Right renal pelvis (tissue), 4 donors: ENCODE results near the gene FBXW4. TPM values are rescaled to one million over a fixed set of nuclear protein-coding genes. Genes with fewer than 3 reads are reported as not detected.

ENCODE experiments used
- DNase-seq, 4 donors: peaks; one replicate each; pipeline ENCODE4 v3.0.0-alpha.2; 2013; ENCODE audit warnings: low read depth in 4 of 4, low spot score in 3 of 4, missing footprints in 1 of 4
- polyA plus RNA-seq, 4 donors: library from polyadenylated mRNA; unstranded; fragments of 120-200 nt; gene quantifications; one replicate each; pipeline ENCODE4 v1.2.1, GENCODE V29; 2013; ENCODE audit not compliant: insufficient read length in 4 of 4

The FBXW4 gene, protein sequence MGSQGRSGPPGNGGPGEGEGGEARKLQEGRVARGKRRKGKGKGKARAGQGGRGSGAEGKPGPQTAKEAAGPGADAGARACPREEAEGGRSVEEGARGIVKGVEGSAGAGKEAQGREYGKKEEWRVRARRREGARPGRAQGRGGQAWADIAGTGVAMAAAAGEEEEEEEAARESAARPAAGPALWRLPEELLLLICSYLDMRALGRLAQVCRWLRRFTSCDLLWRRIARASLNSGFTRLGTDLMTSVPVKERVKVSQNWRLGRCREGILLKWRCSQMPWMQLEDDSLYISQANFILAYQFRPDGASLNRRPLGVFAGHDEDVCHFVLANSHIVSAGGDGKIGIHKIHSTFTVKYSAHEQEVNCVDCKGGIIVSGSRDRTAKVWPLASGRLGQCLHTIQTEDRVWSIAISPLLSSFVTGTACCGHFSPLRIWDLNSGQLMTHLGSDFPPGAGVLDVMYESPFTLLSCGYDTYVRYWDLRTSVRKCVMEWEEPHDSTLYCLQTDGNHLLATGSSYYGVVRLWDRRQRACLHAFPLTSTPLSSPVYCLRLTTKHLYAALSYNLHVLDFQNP
- polyA plus RNA-seq = 10 to 100 TPM; 54.1 to 61.0 (median 56.7) TPM

DNA sequence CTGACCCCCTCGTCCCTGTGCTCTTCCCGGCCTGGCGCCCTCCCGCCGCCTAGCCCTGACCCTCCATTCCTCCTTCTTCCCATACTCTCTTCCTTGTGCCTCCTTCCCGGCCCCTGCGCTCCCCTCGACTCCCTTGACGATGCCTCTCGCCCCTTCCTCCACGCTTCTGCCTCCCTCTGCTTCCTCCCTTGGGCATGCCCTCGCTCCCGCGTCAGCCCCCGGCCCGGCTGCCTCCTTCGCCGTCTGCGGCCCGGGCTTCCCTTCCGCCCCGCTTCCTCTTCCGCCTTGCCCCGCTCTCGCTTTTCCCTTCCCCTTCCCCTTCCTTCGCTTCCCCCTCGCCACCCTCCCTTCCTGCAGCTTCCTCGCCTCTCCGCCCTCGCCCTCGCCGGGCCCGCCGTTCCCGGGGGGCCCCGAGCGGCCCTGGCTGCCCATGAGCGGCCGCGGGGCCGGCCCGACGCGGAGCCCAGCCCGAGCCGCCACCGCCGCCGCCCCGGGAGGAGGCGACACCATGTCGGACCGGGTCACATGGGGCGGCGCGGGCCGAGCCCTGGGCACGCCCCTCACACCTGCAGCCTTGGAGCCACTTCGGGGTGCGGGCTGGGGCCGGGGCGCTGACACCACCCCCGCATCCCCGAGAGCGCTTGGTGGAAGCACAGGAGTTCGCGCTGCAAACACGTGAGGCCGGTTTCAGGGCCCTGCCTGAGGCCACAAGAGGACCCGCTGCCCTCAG lies at the start of gene FBXW4:
FBXW4 (minus strand) TSS at position 497 of the 730 bp plus-strand sequence; CDS start at position 432, 65 bp downstream.
- peak in 2 of 4 donors; percentile 16 to 60 for DNase-seq

DNA sequence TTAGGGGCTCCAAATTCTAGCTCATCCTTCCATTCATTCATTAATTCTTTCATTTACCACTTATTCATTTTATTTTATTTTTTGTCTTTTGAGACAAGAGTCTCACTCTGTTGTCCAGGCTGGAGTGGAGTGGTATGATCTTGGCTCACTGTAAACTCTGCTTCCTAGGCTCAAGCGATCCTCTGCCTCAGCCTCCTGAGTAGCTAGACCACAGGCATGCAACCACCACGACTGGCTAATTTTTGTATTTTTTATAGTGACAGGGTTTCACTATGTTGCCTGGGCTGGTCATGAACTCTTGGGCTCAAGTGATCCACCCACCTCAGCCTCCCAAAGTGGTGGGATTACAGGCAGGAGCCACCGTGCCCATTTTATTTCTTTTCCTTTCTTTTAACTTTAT lies 49.3 kb upstream of the FBXW4 start:
- DNase-seq = no peak

DNA sequence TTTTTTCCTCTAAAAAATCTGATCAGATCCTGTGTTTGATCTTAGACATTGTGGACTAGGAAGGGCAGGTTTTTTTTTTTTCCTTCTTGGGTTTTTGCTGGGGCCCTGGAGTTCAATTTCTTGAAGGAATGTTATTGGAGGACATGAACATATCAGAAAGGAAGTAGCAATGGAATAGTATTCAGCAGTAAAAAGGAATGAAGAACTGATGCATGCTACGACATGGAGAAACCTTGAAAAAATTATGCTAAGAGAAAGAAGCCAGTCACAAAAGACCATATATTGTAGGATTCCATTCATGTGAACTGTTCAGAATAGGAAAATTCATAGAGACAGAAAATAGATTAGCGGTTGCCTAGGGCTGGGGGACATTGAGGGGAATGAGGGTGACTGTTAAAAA lies 47.0 kb upstream of the FBXW4 start:
- DNase-seq = no peak

DNA sequence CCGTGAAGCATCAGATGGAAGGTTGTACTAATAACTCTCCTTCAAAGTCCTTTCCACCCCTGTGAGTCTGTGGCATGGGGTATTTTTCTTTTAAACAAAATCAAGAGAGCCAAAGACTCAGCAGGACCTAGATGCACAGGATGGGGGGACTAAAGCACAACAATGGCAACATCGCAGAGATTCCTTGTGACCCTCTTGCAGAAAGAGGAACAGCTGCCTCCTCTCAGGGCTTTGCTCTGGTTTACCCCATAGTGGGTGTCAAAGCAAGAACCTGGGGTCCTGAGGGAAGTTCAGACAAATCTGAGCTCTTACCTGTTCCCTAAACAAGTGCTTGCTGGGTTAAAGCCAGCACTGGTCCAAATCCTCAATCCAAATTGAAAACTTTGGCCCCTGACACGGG lies 41.7 kb upstream of the FBXW4 start:
- no peak for DNase-seq

DNA sequence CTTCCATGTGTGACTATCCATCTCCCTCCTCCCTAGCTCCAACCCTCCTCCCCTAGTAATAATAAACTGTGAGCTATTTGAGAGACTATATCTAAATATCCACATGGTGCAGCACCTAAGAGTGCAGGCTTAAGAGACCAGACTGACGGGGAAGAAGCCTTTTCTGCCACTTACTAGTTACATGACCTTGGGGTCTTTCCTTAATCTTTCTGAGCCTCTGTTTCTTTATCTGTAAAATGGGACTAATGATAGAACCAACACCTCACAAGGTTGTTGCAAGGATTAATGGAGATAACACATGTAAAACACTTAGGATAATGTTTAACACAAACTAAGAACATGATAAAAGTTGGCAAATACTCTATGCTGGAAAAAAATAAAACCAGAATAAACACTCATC lies 37.1 kb upstream of the FBXW4 start:
- no peak for DNase-seq

DNA sequence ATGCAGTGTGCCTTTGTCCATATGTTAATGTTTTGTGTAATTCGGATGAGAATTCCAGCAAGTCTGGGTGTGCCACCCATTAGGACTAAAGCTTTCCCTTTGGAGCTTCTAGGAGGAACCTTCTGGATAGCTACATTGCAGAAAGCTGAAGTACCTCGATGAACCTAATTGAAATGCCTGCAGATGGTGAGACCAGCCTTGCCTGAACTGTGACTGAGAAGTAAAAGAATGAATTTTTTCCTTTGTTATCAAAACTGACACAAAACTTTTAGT lies 31.1 kb upstream of the FBXW4 start:
- DNase-seq = no peak

DNA sequence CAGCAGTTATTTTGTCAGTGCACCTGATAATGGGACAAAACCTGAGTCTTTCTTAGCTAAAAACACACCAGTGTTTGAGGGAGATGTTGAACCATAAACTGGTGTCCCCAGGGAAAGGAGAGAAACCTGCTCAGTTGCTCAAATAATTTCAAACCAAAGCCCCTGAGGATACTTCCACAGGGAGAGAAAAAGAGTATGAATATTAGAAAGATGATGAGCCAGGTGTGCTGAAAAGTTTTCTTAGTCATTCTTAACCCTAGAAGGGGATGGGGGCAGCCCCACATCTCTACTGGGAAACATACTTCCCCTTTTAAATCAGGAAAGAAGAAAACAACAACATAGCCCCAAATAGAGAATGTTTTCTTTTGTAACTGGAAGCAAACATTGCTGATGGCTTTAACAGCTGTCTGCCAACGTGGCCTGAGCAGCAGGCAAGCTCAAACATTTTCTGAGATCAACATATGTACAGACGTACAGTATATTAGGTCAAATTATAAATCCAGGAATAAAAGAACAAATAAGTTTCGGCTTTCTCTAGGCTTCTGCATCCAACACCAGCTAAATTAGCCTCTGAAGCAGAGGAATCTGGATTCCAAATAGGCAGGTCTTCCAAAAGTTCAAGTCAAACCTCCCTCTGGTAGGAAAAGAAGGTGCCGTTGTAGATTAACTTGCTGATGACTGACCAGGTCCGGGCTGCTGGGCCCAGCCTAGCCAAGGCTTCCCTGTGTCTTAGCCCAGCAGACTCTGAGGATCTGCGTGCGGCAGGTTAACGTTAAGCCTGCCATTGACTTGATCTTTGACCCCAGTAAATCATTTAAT lies 30.5 kb upstream of the FBXW4 start:
- DNase-seq = no peak

DNA sequence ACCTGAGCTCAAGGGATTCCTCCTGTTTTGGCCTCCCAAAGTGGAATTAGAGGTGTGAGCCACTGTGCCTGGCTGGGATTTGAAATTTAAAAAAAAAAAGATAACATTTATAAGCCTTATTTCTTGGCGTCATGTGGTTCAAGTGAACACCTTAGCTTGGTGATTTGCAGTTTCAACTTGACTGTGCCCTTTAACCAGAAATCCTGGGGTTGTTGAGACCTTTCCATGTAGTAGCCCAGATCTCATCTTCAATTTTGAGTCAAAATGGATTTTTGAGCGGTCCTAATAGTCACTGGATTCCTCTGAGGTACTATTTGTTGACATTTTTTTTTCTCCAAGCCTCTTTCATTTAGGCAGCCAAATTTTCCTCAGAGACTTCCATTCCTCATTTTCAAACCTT lies 29.5 kb upstream of the FBXW4 start:
- no peak for DNase-seq

DNA sequence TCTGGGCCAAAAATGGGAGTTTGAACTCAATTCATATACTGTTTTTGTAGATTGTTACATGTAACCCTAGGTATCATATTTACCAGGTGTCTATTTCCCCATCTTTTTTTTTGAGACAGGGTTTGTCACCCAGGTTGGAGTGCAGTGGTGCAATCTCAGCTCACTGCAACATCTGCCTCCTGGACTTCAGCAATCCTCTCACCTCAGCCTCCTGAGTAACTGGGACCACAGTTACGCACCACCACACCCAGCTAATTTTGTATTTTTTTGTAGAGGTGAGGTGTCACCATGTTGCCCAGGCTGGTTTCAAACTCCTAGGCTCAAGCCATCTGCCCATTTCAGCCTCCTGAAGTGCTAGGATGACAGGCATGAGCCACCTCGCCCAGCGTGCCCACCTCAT lies 28.2 kb upstream of the FBXW4 start:
- DNase-seq = no peak

DNA sequence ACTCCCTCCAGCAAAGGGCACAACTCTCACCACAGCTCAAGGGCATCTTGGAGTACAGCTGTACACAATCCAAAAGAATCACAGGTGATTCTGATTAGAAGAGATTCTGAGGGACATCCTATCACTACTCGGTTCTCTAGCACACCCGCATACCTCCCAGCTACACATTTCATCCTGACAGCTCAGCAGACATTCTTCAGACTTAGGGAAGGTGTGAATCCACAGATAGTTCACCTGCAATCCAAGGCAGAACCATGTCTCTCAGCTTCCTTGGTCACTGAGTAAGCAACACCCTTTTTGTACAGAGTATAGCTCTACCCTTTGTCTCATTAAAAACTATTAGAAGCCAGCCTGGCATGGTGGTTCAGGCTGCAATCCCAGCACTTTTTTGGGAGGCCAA lies 26.8 kb upstream of the FBXW4 start:
- no peak for DNase-seq

DNA sequence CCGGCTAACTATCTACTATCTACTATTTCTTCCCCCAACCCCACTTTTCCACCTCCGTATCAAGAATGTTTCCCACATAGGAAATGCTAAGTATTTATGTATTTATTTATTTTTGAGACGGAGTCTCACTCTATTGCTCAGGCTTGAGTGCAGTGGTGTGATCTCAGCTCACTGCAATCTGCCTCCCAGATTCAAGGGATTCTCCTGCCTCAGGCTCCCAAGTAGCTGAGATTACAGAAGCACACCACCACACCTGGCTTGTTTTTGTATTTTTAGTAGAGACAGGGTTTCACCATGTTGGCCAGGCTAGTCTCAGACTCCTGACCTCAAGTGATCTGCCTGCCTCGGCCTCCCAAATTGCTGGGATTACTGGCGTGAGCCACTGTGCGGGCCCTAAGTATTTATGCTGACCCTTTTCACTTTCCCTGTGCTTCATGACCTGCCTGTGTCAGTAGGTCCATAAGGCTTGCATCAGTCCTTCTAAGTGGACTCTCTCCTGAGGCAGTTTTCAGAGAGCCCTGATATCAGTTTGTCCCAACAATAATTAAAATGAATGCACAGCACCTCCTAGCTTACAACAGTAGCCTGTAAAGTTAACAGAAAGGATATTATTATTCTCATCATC lies 25.7 kb upstream of the FBXW4 start:
- DNase-seq = no peak

DNA sequence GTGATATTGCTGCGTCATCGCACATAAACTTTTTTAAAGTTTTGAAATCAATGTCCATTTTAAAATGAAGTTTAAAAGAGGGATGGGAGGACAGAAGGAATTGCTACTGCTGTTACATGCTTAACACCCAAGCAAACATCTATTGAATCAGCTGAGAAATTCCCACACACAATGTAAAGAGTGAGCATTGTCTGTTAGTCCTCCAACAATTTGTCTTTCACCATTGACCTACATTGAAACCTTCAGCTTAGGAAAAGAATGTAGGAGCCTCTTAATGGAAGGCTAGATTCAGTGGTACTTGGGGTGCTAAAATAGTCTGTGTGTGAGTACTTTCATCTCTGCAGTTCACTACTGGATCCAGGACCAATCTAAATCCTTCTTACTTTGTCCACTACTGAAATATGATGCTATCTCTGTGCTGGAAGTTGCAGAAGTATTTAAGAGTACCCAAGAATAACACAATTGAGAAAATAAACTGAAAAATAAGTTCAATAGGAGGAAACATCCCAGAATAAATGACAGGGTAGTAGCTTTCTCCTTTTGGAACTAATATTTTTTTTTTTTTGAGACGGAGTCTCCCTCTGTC lies 23.8 kb upstream of the FBXW4 start:
- DNase-seq = no peak

DNA sequence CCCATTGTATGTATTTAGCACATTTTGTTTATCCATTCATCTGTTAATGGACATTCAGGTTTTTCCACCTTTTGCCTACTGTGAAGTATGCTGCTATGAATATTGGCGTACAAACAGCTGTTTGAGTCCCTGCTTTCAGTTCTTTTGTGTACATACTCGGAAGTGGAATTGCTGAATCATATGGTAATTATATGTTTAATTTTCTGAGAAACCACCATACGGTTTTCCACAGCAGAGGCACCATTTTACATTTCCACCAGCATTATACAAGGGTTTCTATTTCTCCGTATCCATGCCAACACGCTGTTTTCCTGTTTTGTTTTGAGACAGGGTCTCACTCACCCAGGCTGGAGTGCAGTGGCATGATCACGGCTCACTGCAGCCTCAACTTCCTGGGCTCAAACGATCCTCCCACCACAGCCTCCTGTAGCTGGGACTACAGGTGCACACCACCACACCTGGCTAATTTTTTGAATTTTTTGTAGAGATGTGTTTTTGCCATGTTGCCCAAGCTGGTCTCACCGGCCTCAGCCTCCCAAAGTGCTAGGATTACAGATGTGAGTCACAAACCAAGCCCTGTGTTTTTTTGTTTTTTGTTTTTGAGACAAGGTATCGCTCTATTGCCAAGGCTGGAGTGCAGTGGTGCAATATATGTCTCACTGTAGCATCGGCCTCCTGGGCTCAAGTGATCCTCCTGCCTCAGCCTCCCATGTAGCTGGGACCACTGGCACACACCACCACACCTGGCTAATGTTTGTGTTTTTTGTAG lies 22.1 kb upstream of the FBXW4 start:
- no peak for DNase-seq

DNA sequence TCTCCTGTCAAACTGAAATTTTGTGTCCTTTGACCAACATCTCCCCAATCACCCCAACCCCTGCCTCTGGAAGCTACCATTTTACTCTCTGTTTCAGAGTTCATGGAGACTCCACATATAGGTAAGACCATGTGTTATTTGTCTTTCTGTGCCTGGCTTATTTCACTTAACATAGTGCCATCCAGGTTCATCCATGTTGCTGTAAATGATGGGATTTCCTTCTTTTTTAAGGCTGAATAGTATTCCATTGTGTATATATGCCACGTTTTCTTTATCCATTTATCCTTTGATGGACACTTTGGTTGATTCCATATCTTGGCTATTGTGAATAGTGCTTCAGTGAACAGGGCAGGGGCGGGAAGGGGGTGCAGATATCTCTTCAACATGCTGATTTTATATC lies 18.0 kb upstream of the FBXW4 start:
- no peak for DNase-seq

DNA sequence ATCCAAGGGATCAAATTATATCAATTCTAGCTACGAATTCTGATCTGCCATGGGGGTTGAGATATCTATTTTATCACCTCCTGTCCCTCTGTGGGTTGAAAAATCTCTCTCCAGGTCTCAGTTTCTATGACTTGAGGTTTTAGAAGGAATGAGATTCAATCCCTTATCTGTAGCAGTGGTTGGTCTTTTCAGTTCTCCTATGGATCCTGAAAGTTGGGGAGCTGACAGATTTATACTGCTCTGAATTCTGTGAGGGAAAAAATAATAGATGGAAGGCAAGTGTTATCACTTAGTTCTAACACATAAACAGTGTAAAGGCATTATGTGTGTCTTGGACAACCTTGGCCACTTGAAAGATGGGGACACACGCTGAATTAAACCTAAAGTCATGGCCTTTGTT lies 15.8 kb upstream of the FBXW4 start:
- DNase-seq = no peak

DNA sequence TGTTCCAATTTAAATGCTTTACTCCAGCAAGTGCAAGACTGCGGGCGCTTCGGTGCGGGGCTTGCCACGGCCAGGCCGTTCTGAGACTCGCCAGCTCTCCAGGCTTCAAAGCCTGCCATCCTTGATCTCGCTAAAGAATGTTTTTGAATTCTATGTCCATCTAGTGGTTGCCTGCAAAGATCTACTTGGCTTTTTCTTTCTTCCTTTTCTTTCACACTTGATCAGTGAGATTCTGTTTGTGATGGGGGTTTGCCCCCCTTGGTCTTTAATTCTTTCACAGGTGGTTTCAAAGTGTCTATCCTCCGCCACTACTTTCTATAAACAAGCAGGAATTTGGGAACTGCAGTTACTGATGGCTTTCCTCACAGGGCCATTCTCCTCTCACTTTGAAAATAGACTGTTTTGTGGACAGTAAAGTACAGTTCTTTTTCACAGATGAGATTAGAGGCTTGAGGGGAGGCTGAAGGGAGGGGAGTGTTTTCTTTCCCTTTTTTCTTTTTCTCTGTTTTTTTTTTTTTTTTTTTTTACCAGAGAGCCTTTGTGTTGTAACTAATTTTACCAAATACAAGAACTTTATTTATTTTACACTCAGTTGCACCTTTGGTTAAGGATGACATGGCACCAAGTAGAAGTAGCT lies 15.2 kb upstream of the FBXW4 start:
- no peak for DNase-seq

DNA sequence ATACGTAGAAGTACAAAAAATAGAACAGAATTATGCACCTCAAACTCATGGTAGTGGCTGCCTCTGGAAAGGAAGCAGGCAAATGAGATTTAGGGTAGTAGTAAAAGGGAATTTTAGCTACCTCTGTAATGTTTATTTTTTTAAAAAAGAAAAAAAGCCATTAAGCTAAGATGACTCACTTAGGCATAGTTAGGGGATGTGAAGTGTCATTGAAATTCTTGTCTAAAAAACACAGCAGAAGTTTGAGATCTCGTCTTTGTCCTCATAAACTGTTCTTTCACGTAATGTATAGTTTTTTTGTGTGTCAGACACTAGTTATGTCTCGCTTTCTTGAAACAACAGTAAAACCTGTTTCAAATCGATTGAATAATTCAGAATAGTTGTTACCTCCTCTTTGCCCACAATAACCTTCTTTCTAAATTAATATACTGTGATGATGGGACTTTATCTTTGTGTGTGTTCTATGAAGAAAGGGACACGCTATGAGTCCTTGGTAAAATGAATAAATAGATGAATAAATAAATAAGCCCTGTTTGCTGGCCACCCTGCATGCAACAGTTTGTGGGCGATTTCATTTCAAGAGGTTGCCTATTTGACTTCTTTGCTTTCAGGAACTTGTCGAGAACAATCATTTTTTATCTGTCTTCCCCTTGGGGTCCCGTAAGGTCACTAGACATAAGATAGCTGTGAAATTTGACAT lies 14.5 kb upstream of the FBXW4 start:
- no peak for DNase-seq

DNA sequence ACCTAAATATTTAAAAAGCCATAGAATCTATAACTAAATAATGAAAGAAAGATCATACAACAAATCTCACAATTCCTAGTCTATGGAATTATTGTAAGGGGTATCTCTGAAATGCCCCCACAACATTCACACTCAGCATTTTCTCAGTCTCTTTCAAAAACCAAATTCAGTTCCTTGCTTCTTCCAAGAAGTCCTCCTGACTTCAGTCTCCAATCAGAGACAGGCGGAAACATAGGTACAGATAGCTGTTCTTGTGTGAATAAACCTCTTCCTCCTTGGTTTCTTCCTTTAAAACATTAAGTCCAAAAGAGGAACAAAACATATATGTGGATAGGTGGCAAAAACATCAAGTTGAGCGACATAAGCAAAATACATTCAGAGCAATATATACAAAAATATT lies 13.9 kb upstream of the FBXW4 start:
- DNase-seq = no peak
